Right lobe of liver (tissue), 6 donors: ENCODE measurements around the gene ZNF398. TPM values are rescaled to one million over a fixed set of nuclear protein-coding genes. Genes with fewer than 3 reads are reported as not detected.
"Not testable (repeated sequence)": the region's sequence is repeated elsewhere in the genome, so short reads cannot be mapped to it uniquely, and the experiment has no call there.

ENCODE experiments used
- ATAC-seq, 4 donors: fragments of 200-7000 bp; cut with Tn5 transposase; one replicate each; pipeline ENCODE4 v1.9.1; 2020; ENCODE audit warnings: mild to moderate bottlenecking in 4 of 4, moderate library complexity in 4 of 4
- DNase-seq, 3 donors: peaks; one replicate each; pipeline ENCODE4 v3.0.0-alpha.2; 2020
- H3K27ac ChIP-seq, 3 donors: fragments of 200-600 bp; one replicate each; pipeline ENCODE4 v1.8.0; 2022
- H3K27me3 ChIP-seq, 2 donors: fragments of 200-600 bp; one replicate each; pipeline ENCODE4 v1.8.0; 2022
- H3K36me3 ChIP-seq, 4 donors: fragments of 200-600 bp; sonication (generic) in 1 of 4; one replicate each; pipeline versions ENCODE4 v1.5.1 to v1.8.0; 2017 to 2022; ENCODE audit warnings: control low read depth in 1 of 4
- H3K4me1 ChIP-seq, 4 donors: fragments of 200-600 bp; sonication (generic) in 1 of 4; one replicate each; pipeline versions ENCODE4 v1.5.1 to v1.8.0; 2017 to 2022; ENCODE audit warnings: control low read depth in 1 of 4
- H3K4me3 ChIP-seq, 3 donors: fragments of 200-600 bp; one replicate each; pipeline ENCODE4 v1.8.0; 2022
- H3K9me3 ChIP-seq, 4 donors: fragments of 200-600 bp; sonication (generic) in 1 of 4; one replicate each; pipeline versions ENCODE4 v1.5.1 to v1.8.0; 2017 to 2022; ENCODE audit warnings: control low read depth in 1 of 4
- POLR2A ChIP-seq: fragments of 450-650 bp; IDR thresholded peaks from one replicate; pipeline ENCODE4 v1.6.1; 2017; ENCODE audit warnings: antibody characterized with exemption, mild to moderate bottlenecking
- WGBS: methylation state at CpG from one replicate; pipeline ENCODE4 v1.1.6; 2018; ENCODE audit warnings: low coverage, low lambda C conversion rate; ENCODE audit not compliant: insufficient coverage; ENCODE audit errors: missing lambda C conversion rate; 5-methylcytosine and 5-hydroxymethylcytosine counted together
- intact Hi-C, 2 donors: fragments of 100-400 bp; cut with DNase I; formaldehyde crosslinking; loops; one replicate each; pipeline versions ENCODE4 v1.11.2 to v1.14.1; 2022
- total RNA-seq, 6 experiments: library from RNA; depleted of rRNA in 2 of 6; stranded (reverse); fragments of >200 nt in 2 of 6; fragmentation: NEBNext Ultra II Directional in 3 of 6; extraction: Animal tissue kit (Norgen Biotek cat#: 25700) in 3 of 6; gene quantifications; one replicate each; pipeline versions ENCODE4 v1.1.0 to v1.2.4, GENCODE V29; 2016 to 2023
- TF ChIP-seq, protein P1 (sequence below), 4 donors: fragments of 200-600 bp in 3 of 4; fragments of 450-650 bp in 1 of 4; IDR thresholded peaks; one replicate each; pipeline versions ENCODE4 v1.5.1 to v1.8.0; 2016 to 2022; ENCODE audit warnings: antibody characterized with exemption in 4 of 4, mild to moderate bottlenecking in 2 of 4
- donor health status: DM: no; HTN: yes; CAD: no.
- donor health status: DM: no; HTN: no; CAD: no.
- donor health status: DM: no; HTN: no; CAD: no.
- donor health status: DM: no; HTN: yes; CAD: no.
- donor health status: DM: no; HTN: yes; CAD: no.

The ZNF398 gene
- total RNA-seq, 6 experiments from 2014 or later: 5.3 to 7.9 (median 6.2) TPM

GRCh38 chr7:149136118-149136517 is 11.1 kb upstream of the ZNF398 start:
- WGBS: 91% methylated on average over 9 of the region's 9 CpGs
- no peak overlapping the region for H3K4me3 ChIP-seq
- H3K4me1 ChIP-seq: no peaks in the 10 kb centered on the region
- H3K9me3 ChIP-seq: no peaks in the 10 kb centered on the region
- intact Hi-C loops: no loop called here
- ATAC-seq: no peak
- no peak overlapping the region for H3K27ac ChIP-seq
- TF ChIP-seq POLR2A: no peak
- TF ChIP-seq, protein P1, sequence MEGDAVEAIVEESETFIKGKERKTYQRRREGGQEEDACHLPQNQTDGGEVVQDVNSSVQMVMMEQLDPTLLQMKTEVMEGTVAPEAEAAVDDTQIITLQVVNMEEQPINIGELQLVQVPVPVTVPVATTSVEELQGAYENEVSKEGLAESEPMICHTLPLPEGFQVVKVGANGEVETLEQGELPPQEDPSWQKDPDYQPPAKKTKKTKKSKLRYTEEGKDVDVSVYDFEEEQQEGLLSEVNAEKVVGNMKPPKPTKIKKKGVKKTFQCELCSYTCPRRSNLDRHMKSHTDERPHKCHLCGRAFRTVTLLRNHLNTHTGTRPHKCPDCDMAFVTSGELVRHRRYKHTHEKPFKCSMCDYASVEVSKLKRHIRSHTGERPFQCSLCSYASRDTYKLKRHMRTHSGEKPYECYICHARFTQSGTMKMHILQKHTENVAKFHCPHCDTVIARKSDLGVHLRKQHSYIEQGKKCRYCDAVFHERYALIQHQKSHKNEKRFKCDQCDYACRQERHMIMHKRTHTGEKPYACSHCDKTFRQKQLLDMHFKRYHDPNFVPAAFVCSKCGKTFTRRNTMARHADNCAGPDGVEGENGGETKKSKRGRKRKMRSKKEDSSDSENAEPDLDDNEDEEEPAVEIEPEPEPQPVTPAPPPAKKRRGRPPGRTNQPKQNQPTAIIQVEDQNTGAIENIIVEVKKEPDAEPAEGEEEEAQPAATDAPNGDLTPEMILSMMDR (IDR thresholded peaks at IDR 0.05): no peak
- peaks cover 0 to 7% (median 0%) of the 10 kb centered on the region in 4 donors for H3K36me3 ChIP-seq
- DNase-seq: no peak
- no peaks in the 10 kb centered on the region for H3K27me3 ChIP-seq

GRCh38 chr7:149140831-149141230 is 6.4 kb upstream of the ZNF398 start:
- Histone ChIP-seq H3K4me1 (no peaks in the 10 kb centered on the region), H3K9me3 (no peaks in the 10 kb centered on the region), H3K4me3 (no peak overlapping the region), H3K27me3 (no peaks in the 10 kb centered on the region), H3K36me3 (no peaks in the 10 kb centered on the region), H3K27ac (no peak overlapping the region)
- no peak for TF ChIP-seq POLR2A
- TF ChIP-seq, protein P1 (IDR thresholded peaks at IDR 0.05): no peak
- WGBS: 76% methylated on average over 3 of the region's 3 CpGs
- ATAC-seq (no peak), DNase-seq (no peak)
- intact Hi-C loops: no loop called here

DNA sequence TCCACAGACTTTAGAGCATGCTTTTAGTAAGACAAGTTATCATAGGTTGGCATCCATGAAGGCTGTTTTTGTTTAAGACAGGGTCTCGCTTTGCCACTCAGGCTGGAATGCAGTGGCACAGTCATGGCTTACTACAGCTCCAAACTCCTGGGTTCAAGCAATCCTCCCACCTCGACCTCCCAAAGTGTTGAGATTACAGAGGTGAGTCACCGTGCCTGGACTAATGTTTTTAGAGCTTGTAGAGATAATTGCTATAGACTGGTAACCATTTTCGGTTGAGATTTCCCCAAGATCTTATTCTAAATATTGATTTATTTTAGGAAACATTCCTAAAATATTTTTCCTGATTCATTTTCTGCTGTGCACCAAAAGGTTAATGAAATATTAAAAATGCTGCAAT is 5.4 kb upstream of the ZNF398 start:
- intact Hi-C loops: no loop called here
- 88% methylated on average over 3 of the region's 4 CpGs for WGBS

DNA sequence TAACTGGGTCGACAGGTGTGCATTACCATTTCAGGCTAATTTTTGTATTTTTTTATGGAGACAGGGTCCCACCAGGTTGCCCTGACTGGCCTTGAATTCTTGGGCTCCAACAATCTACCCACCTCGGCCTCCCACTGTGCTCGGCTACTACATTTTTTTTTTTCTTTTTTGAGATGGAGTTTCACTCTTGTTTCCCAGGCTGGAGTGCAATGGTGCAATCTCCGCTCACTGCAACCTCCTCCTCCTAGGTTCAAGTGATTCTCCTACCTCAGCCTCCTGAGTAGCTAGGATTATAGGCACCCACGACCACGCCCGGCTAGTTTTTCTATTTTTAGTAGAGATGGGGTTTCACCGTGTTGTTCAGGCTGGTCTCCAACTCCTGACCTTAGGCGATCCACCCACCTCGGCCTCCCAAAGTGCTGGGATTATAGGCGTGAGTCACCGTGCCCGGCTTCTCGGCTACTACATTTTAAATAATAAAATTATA is 2.8 kb upstream of the ZNF398 start:
- ATAC-seq, DNase-seq, H3K27me3 ChIP-seq, H3K36me3 ChIP-seq, intact Hi-C loops, H3K27ac ChIP-seq, H3K9me3 ChIP-seq, H3K4me3 ChIP-seq: not testable (repeated sequence)
- WGBS: 83% methylated on average over 13 of the region's 14 CpGs
- H3K4me1 ChIP-seq: peaks cover 0 to 16% (median 0%) of the 10 kb centered on the region in 4 donors

More for the DNA sequence above, 5.4 kb upstream of the ZNF398 start:
- no peaks in the 10 kb centered on the region for H3K27me3 ChIP-seq
- ATAC-seq (no peak), DNase-seq (no peak)
- TF ChIP-seq POLR2A: no peak
- TF ChIP-seq, protein P1 (IDR thresholded peaks at IDR 0.05): no peak
- peaks cover 0 to 5% (median 0%) of the 10 kb centered on the region in 4 donors for H3K4me1 ChIP-seq
- no peaks in the 10 kb centered on the region for H3K36me3 ChIP-seq
- H3K27ac ChIP-seq: no peak overlapping the region
- H3K4me3 ChIP-seq: no peak overlapping the region
- H3K9me3 ChIP-seq: no peaks in the 10 kb centered on the region

GRCh38 chr7:149145031-149145845 is 2.0 kb upstream of the ZNF398 start:
- DNase-seq (no peak), ATAC-seq (no peak)
- Histone ChIP-seq H3K27ac (no peak overlapping the region), H3K36me3 (no peaks in the 10 kb centered on the region), H3K27me3 (no peaks in the 10 kb centered on the region), H3K9me3 (no peaks in the 10 kb centered on the region), H3K4me3 (no peak overlapping the region), H3K4me1 (peaks cover 0 to 18% (median 0%) of the 10 kb centered on the region in 4 donors)
- TF ChIP-seq POLR2A: no peak
- TF ChIP-seq, protein P1 (IDR thresholded peaks at IDR 0.05): no peak
- intact Hi-C loops: no loop called here
- WGBS: 81% methylated on average over 7 of the region's 8 CpGs
